GM20000 (cell line): ENCODE data around the gene REP15.
"Not testable (repeated sequence)": the region's sequence is repeated elsewhere in the genome, so short reads cannot be mapped to it uniquely, and the experiment has no call there.

Source experiments
- DNase-seq: peaks from one replicate; pipeline ENCODE4 v3.0.0; 2012; ENCODE audit warnings: low spot score
- TF ChIP-seq, protein P1 (sequence below): IDR thresholded peaks from 2 replicates; pipeline ENCODE4 v1.5.1; 2012; ENCODE audit warnings: mild to moderate bottlenecking, control low read depth; ENCODE audit errors: extremely low read depth, missing control alignments

The REP15 gene

DNA sequence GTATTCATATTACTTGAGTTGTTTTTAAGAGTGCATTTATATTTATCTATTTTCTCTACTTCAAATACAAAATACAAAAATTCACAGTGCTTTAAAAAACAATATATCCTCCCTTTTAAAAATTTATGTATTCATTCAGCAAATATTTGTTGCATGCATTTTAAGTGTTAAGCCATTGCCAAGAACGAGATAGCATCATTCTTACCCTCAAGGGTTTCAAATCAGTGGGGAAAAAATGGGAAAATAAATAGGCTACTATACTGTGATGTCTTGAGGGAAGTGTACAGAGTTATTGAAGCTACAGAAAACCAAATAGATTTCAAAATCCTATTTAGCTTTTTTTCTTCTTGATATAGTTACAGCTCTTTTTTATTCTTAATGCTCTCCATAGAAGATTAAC lies 37.5 kb downstream of the REP15 start:
- TF ChIP-seq, protein P1, sequence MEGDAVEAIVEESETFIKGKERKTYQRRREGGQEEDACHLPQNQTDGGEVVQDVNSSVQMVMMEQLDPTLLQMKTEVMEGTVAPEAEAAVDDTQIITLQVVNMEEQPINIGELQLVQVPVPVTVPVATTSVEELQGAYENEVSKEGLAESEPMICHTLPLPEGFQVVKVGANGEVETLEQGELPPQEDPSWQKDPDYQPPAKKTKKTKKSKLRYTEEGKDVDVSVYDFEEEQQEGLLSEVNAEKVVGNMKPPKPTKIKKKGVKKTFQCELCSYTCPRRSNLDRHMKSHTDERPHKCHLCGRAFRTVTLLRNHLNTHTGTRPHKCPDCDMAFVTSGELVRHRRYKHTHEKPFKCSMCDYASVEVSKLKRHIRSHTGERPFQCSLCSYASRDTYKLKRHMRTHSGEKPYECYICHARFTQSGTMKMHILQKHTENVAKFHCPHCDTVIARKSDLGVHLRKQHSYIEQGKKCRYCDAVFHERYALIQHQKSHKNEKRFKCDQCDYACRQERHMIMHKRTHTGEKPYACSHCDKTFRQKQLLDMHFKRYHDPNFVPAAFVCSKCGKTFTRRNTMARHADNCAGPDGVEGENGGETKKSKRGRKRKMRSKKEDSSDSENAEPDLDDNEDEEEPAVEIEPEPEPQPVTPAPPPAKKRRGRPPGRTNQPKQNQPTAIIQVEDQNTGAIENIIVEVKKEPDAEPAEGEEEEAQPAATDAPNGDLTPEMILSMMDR, result no peak
- no peak for DNase-seq

DNA sequence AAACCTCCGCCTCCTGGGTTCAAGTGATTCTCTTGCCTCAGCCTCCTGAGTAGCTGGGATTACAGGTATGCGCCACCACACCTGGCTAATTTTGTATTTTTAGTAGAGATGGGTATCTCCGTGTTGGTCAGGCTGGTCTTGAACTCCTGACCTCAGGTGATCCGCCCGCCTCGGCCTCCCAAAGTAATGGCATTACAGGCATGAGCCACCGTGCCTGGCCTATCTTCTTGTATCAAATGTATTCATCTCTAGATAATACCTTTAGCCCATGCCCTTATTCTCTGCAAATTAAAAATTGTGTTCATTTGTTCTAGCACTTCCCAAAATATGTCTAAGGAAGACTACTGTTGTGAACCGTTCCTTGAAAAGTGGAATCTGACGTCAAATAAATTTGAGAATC lies 38.1 kb downstream of the REP15 start:
- not testable (repeated sequence) for DNase-seq

DNA sequence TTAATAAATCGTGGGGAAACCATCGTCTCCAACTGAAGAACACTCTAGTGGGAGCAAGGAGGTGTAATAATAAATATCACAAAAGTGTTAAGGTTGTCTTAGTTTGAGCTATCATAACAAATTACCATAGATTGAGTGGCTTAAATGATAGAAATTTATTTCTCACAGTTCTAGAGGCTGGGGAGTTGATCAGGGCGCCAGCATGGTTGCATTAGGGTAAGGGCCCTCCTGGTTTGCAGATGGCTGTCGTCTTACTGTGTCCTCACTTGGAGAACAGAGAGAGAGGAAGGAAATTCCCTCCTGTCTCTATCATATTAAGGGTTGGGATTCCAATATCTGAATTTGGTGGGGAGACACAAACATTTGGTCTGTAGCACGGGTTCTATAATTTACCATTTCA lies 47.4 kb downstream of the REP15 start:
- TF ChIP-seq, protein P1, result no peak

DNA sequence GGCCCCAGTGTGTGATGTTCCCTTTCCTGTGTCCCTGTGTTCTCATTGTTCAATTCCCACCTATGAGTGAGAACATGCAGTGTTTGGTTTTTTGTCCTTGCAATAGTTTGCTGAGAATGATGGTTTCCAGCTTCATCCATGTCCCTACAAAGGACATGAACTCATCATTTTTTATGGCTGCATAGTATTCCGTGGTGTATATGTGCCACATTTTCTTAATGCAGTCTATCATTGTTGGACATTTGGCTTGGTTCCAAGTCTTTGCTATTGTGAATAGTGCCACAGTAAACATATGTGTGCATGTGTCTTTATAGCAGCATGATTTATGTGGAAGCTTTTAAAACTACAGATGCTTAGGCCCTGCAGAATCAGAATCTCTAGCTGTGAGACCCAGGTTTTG lies 49.5 kb downstream of the REP15 start:
- not testable (repeated sequence) for DNase-seq

More for the DNA sequence above, 47.4 kb downstream of the REP15 start:
- DNase-seq, result no peak
